DMS114 treated with DMSO at 0.1 percent for 48 hours (cell line): Measurements from ENCODE around the gene OR2M7.
"Not testable (repeated sequence)": the region's sequence is repeated elsewhere in the genome, so short reads cannot be mapped to it uniquely, and the experiment has no call there.

Source experiments
- DNase-seq: peaks from one replicate; lab custom pipeline; 2025; ENCODE audit not compliant: unreplicated experiment; lab: John Stamatoyannopoulos, UW

Gene OR2M7

GRCh38 chr1:248324468-248324867 is at the start of gene OR2M7:
OR2M7 (minus strand) TSS chr1:248324568; CDS start chr1:248324568, 0 bp downstream.
- no peak for DNase-seq

GRCh38 chr1:248373761-248374160 is 49.4 kb upstream of the OR2M7 start:
- DNase-seq: no peak

- no peak for DNase-seq
These were observed 48.0 kb upstream of the OR2M7 start for GRCh38 chr1:248372394-248372793.

GRCh38 chr1:248366609-248367008 is 42.2 kb upstream of the OR2M7 start:
- DNase-seq: no peak

- DNase-seq: no peak
These were observed 36.9 kb upstream of the OR2M7 start, which contains the start of gene OR2T4 for GRCh38 chr1:248361121-248361715. OR2T4 (plus strand) TSS chr1:248361665; CDS start chr1:248361665, 0 bp downstream.

- DNase-seq: no peak
These were observed 35.0 kb upstream of the OR2M7 start for GRCh38 chr1:248359415-248359814.

GRCh38 chr1:248348475-248348874 is 24.1 kb upstream of the OR2M7 start, which contains the start of gene OR14C36:
OR14C36 (plus strand) TSS chr1:248348775; CDS start chr1:248348775, 0 bp downstream.
- DNase-seq: no peak

GRCh38 chr1:248343451-248343850 is 19.1 kb upstream of the OR2M7 start:
- DNase-seq: no peak

GRCh38 chr1:248316796-248317195 is 7.6 kb downstream of the OR2M7 start:
- no peak for DNase-seq

GRCh38 chr1:248306740-248307139 is 17.6 kb downstream of the OR2M7 start:
- not testable (repeated sequence) for DNase-seq

- DNase-seq: no peak
These were observed 18.3 kb downstream of the OR2M7 start for GRCh38 chr1:248306103-248306502.

GRCh38 chr1:248305672-248306071 is 18.7 kb downstream of the OR2M7 start:
- not testable (repeated sequence) for DNase-seq

- DNase-seq: no peak
These were observed 21.0 kb downstream of the OR2M7 start, which contains the start of gene OR2T12 for GRCh38 chr1:248303324-248303723. OR2T12 (minus strand) TSS chr1:248303424; CDS start chr1:248295578, 7,846 bp downstream.

GRCh38 chr1:248288391-248288790 is 36.0 kb downstream of the OR2M7 start:
- DNase-seq: no peak

- DNase-seq: no peak
These were observed 46.5 kb downstream of the OR2M7 start, which contains the start of gene OR2T33 for GRCh38 chr1:248277876-248278275. OR2T33 (minus strand) TSS chr1:248277976; CDS start chr1:248273814, 4,162 bp downstream.
